Measurements from ENCODE around the gene TMC1.

- TF ChIP-seq REST (IDR thresholded peaks at IDR 0.05; ENCODE audit: low read depth), result no peak
- no peak for TF ChIP-seq FOXM1 (IDR thresholded peaks at IDR 0.05; ENCODE audit: borderline replicate concordance, low read depth)
- TF ChIP-seq EP300 (IDR thresholded peaks at IDR 0.05; ENCODE audit: borderline replicate concordance), result no peak
- TF ChIP-seq YY1 (IDR thresholded peaks at IDR 0.05; ENCODE audit: low read depth), result no peak
- TF ChIP-seq RAD21 (IDR thresholded peaks at IDR 0.05; ENCODE audit: low read depth), result no peak
- no peak for TF ChIP-seq ZBTB7A (IDR thresholded peaks at IDR 0.05; ENCODE audit: low read depth)
- no peak for TF ChIP-seq TCF12 (IDR thresholded peaks at IDR 0.05; ENCODE audit: low read depth)
These were observed 8.1 kb downstream of the TMC1 start for GRCh38 chr9:72529531-72529930.

Data from Ishikawa (cell line).